MM.1S (cell line): ENCODE measurements around the gene TXN2.

Experiments
- DNase-seq: peaks from one replicate; pipeline ENCODE4 v3.0.0-alpha.2; 2015
- H2AFZ ChIP-seq: fragments of 300-600 bp; sonication (generic); 2 replicates; pipeline ENCODE4 v1.6.0; 2016; ENCODE audit warnings: antibody characterized with exemption, low read length
- H3F3A ChIP-seq: fragments of 300-600 bp; sonication (generic); 2 replicates; pipeline ENCODE4 v1.6.1; 2016; ENCODE audit warnings: mild to moderate bottlenecking, antibody characterized with exemption, low read length, moderate library complexity, mixed read lengths; ENCODE audit not compliant: insufficient read depth
- H3K27ac ChIP-seq: fragments of 300-600 bp; sonication (generic); 2 replicates; pipeline ENCODE4 v1.5.1; 2016; ENCODE audit warnings: mild to moderate bottlenecking, low read length
- H3K27me3 ChIP-seq: fragments of 300-600 bp; sonication (generic); replicated peaks from 2 replicates; pipeline ENCODE4 v1.6.0; 2016; ENCODE audit warnings: low read length; ENCODE audit not compliant: insufficient read depth
- H3K36me3 ChIP-seq: fragments of 300-600 bp; sonication (generic); replicated peaks from 2 replicates; pipeline ENCODE4 v1.6.1; 2016; ENCODE audit warnings: mild to moderate bottlenecking, low read length, mixed read lengths; ENCODE audit not compliant: insufficient read depth
- H3K4me1 ChIP-seq: fragments of 300-600 bp; sonication (generic); 2 replicates; pipeline ENCODE4 v1.6.1; 2016; ENCODE audit warnings: low read length, mixed read lengths
- H3K4me2 ChIP-seq: fragments of 300-600 bp; sonication (generic); 2 replicates; pipeline ENCODE4 v1.6.0; 2016; ENCODE audit warnings: low read depth, low read length
- H3K4me3 ChIP-seq: fragments of 300-600 bp; sonication (generic); 2 replicates; pipeline ENCODE4 v1.5.1; 2016; ENCODE audit warnings: low read length, mixed read lengths
- H3K79me2 ChIP-seq: fragments of 300-600 bp; sonication (generic); 2 replicates; pipeline ENCODE4 v1.6.1; 2016; ENCODE audit warnings: mixed run types, low read length, mixed read lengths
- H3K9ac ChIP-seq: fragments of 300-600 bp; sonication (generic); 2 replicates; pipeline ENCODE4 v1.6.1; 2016; ENCODE audit warnings: low read length, mixed read lengths
- H3K9me2 ChIP-seq: fragments of 300-600 bp; sonication (generic); replicated peaks from 2 replicates; pipeline ENCODE4 v1.6.1; 2016; ENCODE audit warnings: mild to moderate bottlenecking, low read length, mixed read lengths; ENCODE audit not compliant: insufficient read depth
- H3K9me3 ChIP-seq: fragments of 300-600 bp; sonication (generic); replicated peaks from 2 replicates; pipeline ENCODE4 v1.6.1; 2016; ENCODE audit warnings: mild to moderate bottlenecking, low read length, mixed read lengths; ENCODE audit not compliant: insufficient read depth
- H4K20me1 ChIP-seq: fragments of 300-600 bp; sonication (generic); 2 replicates; pipeline ENCODE4 v1.6.1; 2016; ENCODE audit warnings: mild to moderate bottlenecking, low read length, moderate library complexity, mixed read lengths; ENCODE audit not compliant: insufficient read depth
- CTCF ChIP-seq: fragments of 300-600 bp; sonication (generic); IDR thresholded peaks from 2 replicates; pipeline ENCODE4 v1.5.1; 2016; ENCODE audit warnings: antibody characterized with exemption, low read length, mixed read lengths
- EZH2 ChIP-seq: fragments of 300-600 bp; sonication (generic); optimal IDR thresholded peaks from 2 replicates; pipeline ENCODE3; 2017; ENCODE audit warnings: low read depth, mild to moderate bottlenecking, antibody characterized with exemption, low read length, mixed read lengths
- EZH2phosphoT487 ChIP-seq: fragments of 300-600 bp; sonication (generic); IDR thresholded peaks from 2 replicates; pipeline ENCODE4 v1.6.1; 2018; ENCODE audit warnings: antibody characterized with exemption, low read length

TXN2 gene

GRCh38 chr22:36472689-36473088 is 8.8 kb downstream of the TXN2 start:
- TF ChIP-seq CTCF (no peak), EZH2phosphoT487 (no peak), EZH2 (no peak)
- Histone ChIP-seq H3K4me1 (peaks cover 20% of the 10 kb centered on the region), H3F3A (0 out of 2 replicates have a peak, but pooled peaks cover 4% of the 10 kb centered on the region), H3K9me2 (no peaks in the 10 kb centered on the region), H2AFZ (no peak overlapping the region), H3K9ac (no peak overlapping the region), H3K27me3 (no peaks in the 10 kb centered on the region), H3K4me2 (no peak overlapping the region), H4K20me1 (no peaks in the 10 kb centered on the region), H3K79me2 (peaks cover 18% of the 10 kb centered on the region), H3K4me3 (no peak overlapping the region), H3K36me3 (0 out of 2 replicates have a peak, but pooled peaks cover 2% of the 10 kb centered on the region), H3K9me3 (no peaks in the 10 kb centered on the region), H3K27ac (no peak overlapping the region)
- no peak for DNase-seq

DNA sequence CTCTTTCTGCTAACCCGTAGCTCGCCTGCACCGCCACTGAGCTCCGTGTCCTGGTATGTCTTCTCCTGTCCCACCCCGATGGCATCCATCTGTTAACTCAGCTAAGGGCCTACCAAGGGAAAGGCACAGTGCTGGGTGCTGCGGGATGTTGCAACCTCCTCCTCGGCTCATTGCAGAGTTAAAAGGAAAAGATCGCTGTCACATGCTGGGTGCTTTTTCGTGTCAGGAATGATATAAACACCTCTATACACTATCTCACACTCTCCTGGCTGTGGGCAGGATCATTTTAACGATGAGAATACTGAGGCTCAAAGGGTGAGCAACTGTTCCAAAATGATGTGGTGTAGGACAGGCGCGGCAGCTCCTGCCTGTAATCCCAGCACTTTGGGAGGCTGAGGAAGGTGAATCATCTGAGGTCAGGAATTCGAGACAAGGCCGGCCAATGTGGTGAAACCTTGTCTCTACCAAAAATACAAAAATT is 10.1 kb downstream of the TXN2 start:
- 0 out of 2 replicates have a peak, but pooled peaks cover 2% of the 10 kb centered on the region for H3K36me3 ChIP-seq
- no peaks in the 10 kb centered on the region for H3K9me2 ChIP-seq
- H3K9me3 ChIP-seq: no peaks in the 10 kb centered on the region
- H3K4me2 ChIP-seq: no peak overlapping the region
- TF ChIP-seq EZH2 (no peak), EZH2phosphoT487 (no peak), CTCF (no peak)
- no peak overlapping the region for H3K9ac ChIP-seq
- H3K79me2 ChIP-seq: peaks cover 14% of the 10 kb centered on the region
- no peaks in the 10 kb centered on the region for H4K20me1 ChIP-seq
- H3F3A ChIP-seq: 0 out of 2 replicates have a peak, but pooled peaks cover 4% of the 10 kb centered on the region
- H3K4me1 ChIP-seq: peaks cover 33% of the 10 kb centered on the region
- H3K4me3 ChIP-seq: no peak overlapping the region
- no peaks in the 10 kb centered on the region for H3K27me3 ChIP-seq
- no peak for DNase-seq
- H3K27ac ChIP-seq: no peak overlapping the region
- H2AFZ ChIP-seq: no peak overlapping the region

- Histone ChIP-seq H3K27me3 (no peaks in the 10 kb centered on the region), H3K4me1 (peaks cover 34% of the 10 kb centered on the region), H2AFZ (no peak overlapping the region), H3K9me2 (no peaks in the 10 kb centered on the region), H3K27ac (no peak overlapping the region), H3F3A (0 out of 2 replicates have a peak, but pooled peaks cover 4% of the 10 kb centered on the region), H4K20me1 (no peaks in the 10 kb centered on the region), H3K79me2 (peaks cover 14% of the 10 kb centered on the region), H3K4me2 (no peak overlapping the region), H3K9ac (no peak overlapping the region), H3K4me3 (no peak overlapping the region), H3K9me3 (no peaks in the 10 kb centered on the region), H3K36me3 (0 out of 2 replicates have a peak, but pooled peaks cover 1% of the 10 kb centered on the region)
- no peak for DNase-seq
- TF ChIP-seq CTCF (no peak), EZH2phosphoT487 (no peak), EZH2 (no peak)
These were observed 10.5 kb downstream of the TXN2 start for GRCh38 chr22:36470994-36471331.
